Erythroblast (primary cell): ENCODE measurements around the gene EXOC6B.

ENCODE experiments used
- GATA1 ChIP-seq: IDR thresholded peaks from 2 replicates; pipeline ENCODE4 v1.6.1; 2011; ENCODE audit warnings: low read depth, mild to moderate bottlenecking, control low read depth, low read length, moderate library complexity
- POLR2A ChIP-seq: IDR thresholded peaks from 2 replicates; pipeline ENCODE4 v1.6.1; 2011; ENCODE audit warnings: mild to moderate bottlenecking, low read length

- TF ChIP-seq POLR2A: no peak
- no peak for TF ChIP-seq GATA1
These were observed 249.0 kb downstream of the EXOC6B start for GRCh38 chr2:72576861-72577260.
